ENCODE measurements around the gene CDKAL1. TPM values are rescaled to one million over a fixed set of nuclear protein-coding genes. Genes with fewer than 3 reads are reported as not detected.

CDKAL1 gene
- total and polyA plus RNA-seq, 2 of the 8 experiments (the other 6 are each of a cell fraction or from before 2014, with no cell fraction given), result 8.4 to 24.6 TPM

- Histone ChIP-seq H2BK120ac (replicated peaks; ENCODE audit: low read depth, low read length) (no peak overlapping the region), H2AK5ac (ENCODE audit: low read depth, low read length) (no peak overlapping the region), H4K20me1 (replicated peaks in 1 of 2; ENCODE audit: control insufficient read depth in 1 of 2, insufficient read depth in 2 of 2, low read length in 2 of 2) (no peaks in the 10 kb centered on the region), H4K91ac (replicated peaks; ENCODE audit: insufficient read length, low read length) (no peak overlapping the region), H3K4me3 (ENCODE audit: extremely low read depth in 1 of 4, insufficient read depth in 2 of 4, low read depth in 3 of 4, low read length in 4 of 4) (no peak overlapping the region), H3K27ac (ENCODE audit: low read depth, low read length) (no peak overlapping the region), H3K23me2 (ENCODE audit: low read depth, low read length) (no peaks in the 10 kb centered on the region), H3K9me3 (ENCODE audit: insufficient read depth in 2 of 2, low read depth in 1 of 2, low read length in 1 of 2) (no peaks in the 10 kb centered on the region), H3K23ac (ENCODE audit: insufficient read length) (no peak overlapping the region), H3K14ac (ENCODE audit: insufficient read length) (no peak overlapping the region), H3K9ac (replicated peaks in 1 of 4; ENCODE audit: extremely low read depth in 1 of 4, low read depth in 3 of 4, low read length in 3 of 4) (no peak overlapping the region), H3K36me3 (ENCODE audit: control insufficient read depth in 2 of 4, insufficient read depth in 4 of 4, low read length in 3 of 4) (no peaks in the 10 kb centered on the region), H2BK5ac (ENCODE audit: low read depth, low read length) (no peak overlapping the region), H4K5ac (ENCODE audit: insufficient read length, low read depth, low read length) (no peak overlapping the region), H2AFZ (ENCODE audit: low read length) (no peak overlapping the region), H2BK12ac (ENCODE audit: low read depth, low read length) (no peak overlapping the region), H3K79me2 (ENCODE audit: control insufficient read depth in 1 of 2, insufficient read depth in 2 of 2, low read length in 2 of 2) (no peaks in the 10 kb centered on the region), H3K4ac (replicated peaks; ENCODE audit: insufficient read length, low read depth, low read length) (no peak overlapping the region), H3K4me2 (ENCODE audit: insufficient read depth in 1 of 2, low read depth in 2 of 2, low read length in 2 of 2) (no peak overlapping the region), H4K8ac (ENCODE audit: extremely low read depth, insufficient read depth, low read length) (no peak overlapping the region), H3K4me1 (replicated peaks in 1 of 4; ENCODE audit: control insufficient read depth in 3 of 4, insufficient read depth in 4 of 4, low read length in 3 of 4) (no peaks in the 10 kb centered on the region), H3K79me1 (ENCODE audit: low read depth, low read length) (no peaks in the 10 kb centered on the region), H2BK20ac (ENCODE audit: low read length) (no peak overlapping the region), H2BK15ac (ENCODE audit: low read length) (no peak overlapping the region), H3K56ac (replicated peaks; ENCODE audit: insufficient read length, low read depth, low read length) (no peak overlapping the region), H3K18ac (ENCODE audit: extremely low read depth, low read length) (no peak overlapping the region), H3K27me3 (replicated peaks in 1 of 4; ENCODE audit: control insufficient read depth in 3 of 4, extremely low read depth in 1 of 4, insufficient read depth in 3 of 4, low read length in 3 of 4) (no peaks in the 10 kb centered on the region)
- POLR2A ChIA-PET (ENCODE audit: partially characterized antibody), result no interaction called here
- TF ChIP-seq RXRA (IDR thresholded peaks at IDR 0.05; ENCODE audit: insufficient read depth, low read depth, low read length) (no peak), PHF8 (conservative IDR thresholded peaks at IDR 0.05; ENCODE audit: low read depth, low read length) (no peak), CBX5 (IDR thresholded peaks at IDR 0.05; ENCODE audit: low read depth, low read length) (no peak), CHD1 (IDR thresholded peaks at IDR 0.05; ENCODE audit: low read depth, low read length) (no peak), ASH2L (IDR thresholded peaks at IDR 0.05; ENCODE audit: low read length) (no peak), ATF3 (IDR thresholded peaks at IDR 0.05; ENCODE audit: insufficient read depth, low read depth, low read length) (no peak), KDM4A (IDR thresholded peaks at IDR 0.05; ENCODE audit: low read depth, low read length, severe bottlenecking) (no peak), EZH2 (IDR thresholded peaks at IDR 0.05; ENCODE audit: low read depth, low read length, severe bottlenecking) (no peak), BACH1 (IDR thresholded peaks at IDR 0.05; ENCODE audit: low read length) (no peak), FOSL1 (IDR thresholded peaks at IDR 0.05; ENCODE audit: insufficient read depth, low read depth, low read length) (no peak)
- CTCF ChIA-PET (ENCODE audit: partially characterized antibody), result no interaction called here
- 87% methylated on average over 4 of the region's 4 CpGs; no CpG with 5 or more reads in 1 of the 2 experiments for WGBS, 2 experiments (ENCODE audit: extremely low coverage in 1 of 2, insufficient coverage in 1 of 2, insufficient read length in 1 of 2, insufficient replicate concordance in 2 of 2, low coverage in 1 of 2, low lambda C conversion rate in 2 of 2, missing lambda C conversion rate in 1 of 2)
- no peak for FAIRE-seq
- no peak for DNase-seq (ENCODE audit: low read depth in 1 of 2, low spot score in 2 of 2)
Observed at GRCh38 chr6:20740727-20741126, 206.5 kb downstream of the CDKAL1 start.

Data from H1 (cell line).